Measurements from ENCODE around the gene CCDC7.
"Not testable (repeated sequence)": the region's sequence is repeated elsewhere in the genome, so short reads cannot be mapped to it uniquely, and the experiment has no call there.

CCDC7 gene

DNA sequence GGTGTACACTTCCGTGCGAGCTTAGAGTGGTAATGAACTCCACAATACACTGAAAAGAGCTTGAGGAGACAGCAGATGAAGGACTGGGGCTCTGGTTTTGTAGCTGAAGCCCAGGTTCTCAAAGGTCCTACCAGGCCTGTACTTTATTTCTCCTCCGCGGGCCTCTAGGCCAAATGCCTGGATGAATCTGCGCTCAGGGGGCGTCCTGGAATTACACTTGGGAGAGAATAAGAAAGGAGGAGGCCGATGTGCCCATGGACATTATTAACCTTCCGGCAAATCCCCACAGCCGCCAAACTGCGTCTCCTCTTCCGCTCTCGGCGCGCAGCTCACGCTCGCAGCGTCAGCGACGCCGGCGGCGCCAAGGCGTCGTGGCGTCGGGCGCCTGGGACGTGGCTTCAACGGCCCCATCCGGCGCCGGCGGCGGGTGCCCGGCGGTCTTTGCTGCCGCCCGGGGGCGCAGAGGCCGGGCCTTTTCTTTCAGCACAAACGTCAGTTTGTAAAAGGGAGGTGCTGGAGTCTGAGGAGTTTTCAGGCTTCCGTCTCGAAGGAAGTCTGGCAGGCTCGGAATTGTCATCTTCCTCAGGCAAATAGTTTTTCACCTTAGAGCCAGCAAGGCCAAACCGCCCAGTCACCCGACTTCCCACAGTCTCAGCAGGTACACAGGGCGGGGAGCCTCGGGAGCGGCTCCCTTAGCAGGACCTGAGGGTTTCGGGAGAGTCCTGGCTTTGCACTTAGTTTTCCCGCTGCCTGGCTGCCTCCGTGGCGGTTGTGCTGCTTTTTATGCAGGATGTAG lies at the start of gene CCDC7:
Gene CCDC7, plus strand, starts transcription at position 401 of the 796 bp plus-strand sequence. CDS start 5,503 bp downstream, outside the sequence.
- DNase-seq (ENCODE audit: low spot score) (peak; percentile 76), FAIRE-seq (no peak)

DNA sequence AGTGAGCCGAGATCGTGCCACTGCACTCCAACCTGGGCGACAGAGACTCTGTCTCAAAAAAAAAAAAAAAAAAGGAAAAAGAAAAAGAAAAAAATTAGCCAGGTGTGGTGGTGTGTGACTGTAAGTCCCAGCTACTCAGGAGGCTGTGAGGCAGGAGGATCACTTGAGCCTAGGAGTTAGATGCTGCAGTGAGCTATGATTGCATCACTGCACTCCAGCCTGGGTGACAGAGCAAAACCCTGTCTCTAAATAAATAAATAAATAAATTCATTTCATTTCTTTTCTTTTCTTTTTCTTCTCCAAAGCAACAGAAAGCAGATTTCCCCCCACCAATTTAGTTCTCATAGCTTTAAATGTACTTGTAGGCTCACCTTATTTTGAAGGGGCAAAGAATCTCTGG lies 48.8 kb upstream of the CCDC7 start:
- DNase-seq (ENCODE audit: low spot score); FAIRE-seq: not testable (repeated sequence)

DNA sequence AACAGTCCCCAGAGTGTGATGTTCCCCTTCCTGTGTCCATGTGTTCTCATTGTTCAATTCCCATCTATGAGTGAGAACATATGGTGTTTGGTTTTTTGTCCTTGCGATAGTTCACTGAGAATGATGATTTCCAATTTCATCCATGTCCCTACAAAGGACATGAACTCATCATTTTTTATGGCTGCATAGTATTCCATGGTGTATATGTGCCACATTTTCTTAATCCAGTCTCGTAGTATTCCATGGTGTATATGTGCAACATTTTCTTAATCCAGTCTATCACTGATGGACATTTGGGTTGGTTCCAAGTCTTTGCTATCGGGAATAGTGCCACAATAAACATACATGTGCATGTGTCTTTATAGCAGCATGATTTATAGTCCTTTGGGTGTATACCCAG lies 46.2 kb upstream of the CCDC7 start:
- FAIRE-seq, result not testable (repeated sequence)

DNA sequence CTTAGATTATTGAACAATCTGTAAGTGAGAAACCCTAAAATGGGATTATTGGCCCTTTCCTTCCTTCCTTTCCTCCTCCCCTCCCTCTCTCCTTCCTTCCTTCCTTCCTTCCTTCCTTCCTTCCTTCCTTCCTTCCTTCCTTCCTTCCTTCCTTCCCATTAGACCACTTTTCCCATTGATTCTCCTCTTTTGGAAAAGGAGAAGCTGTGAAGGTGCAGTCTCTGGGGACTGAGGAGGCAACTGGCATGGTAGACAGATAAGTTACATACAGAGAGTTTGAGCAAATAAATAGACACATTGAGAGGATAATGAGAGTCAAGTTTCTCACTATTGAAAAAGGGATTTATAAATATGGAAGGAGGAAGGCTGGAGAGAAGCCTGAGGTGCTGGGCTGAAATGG lies 45.0 kb upstream of the CCDC7 start:
- FAIRE-seq, result no peak
- DNase-seq (ENCODE audit: low spot score), result no peak

More for the DNA sequence above, 46.2 kb upstream of the CCDC7 start:
- DNase-seq (ENCODE audit: low spot score), result not testable (repeated sequence)

- no peak for FAIRE-seq
- DNase-seq (ENCODE audit: low spot score), result no peak
Measured at GRCh38 chr10:32402499-32402898, 43.4 kb upstream of the CCDC7 start.

DNA sequence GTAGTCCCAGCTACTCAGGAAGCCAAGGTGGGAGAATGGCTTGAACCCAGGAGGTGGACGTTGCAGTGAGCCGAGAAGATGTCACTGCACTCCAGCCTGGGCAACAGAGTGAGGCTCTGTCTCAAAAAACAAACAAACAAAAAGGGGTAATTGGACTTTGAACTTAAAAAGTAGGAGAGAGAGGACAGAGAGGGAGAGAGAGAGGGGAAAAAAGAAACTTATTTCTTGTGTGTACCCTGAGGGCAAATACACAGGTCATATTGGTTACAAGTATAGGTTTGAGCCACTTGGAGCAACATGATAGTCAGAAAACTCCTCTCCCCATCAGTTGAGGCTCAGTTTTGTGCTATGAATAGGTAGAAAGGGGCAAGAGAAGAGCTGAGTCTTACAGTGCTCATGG lies 42.8 kb upstream of the CCDC7 start:
- no peak for DNase-seq (ENCODE audit: low spot score)
- FAIRE-seq, result no peak

- DNase-seq (ENCODE audit: low spot score), result no peak
- no peak for FAIRE-seq
Measured at GRCh38 chr10:32408690-32409089, 37.2 kb upstream of the CCDC7 start.

GRCh38 chr10:32409741-32410140 lies 36.2 kb upstream of the CCDC7 start:
- FAIRE-seq, result no peak
- no peak for DNase-seq (ENCODE audit: low spot score)

DNA sequence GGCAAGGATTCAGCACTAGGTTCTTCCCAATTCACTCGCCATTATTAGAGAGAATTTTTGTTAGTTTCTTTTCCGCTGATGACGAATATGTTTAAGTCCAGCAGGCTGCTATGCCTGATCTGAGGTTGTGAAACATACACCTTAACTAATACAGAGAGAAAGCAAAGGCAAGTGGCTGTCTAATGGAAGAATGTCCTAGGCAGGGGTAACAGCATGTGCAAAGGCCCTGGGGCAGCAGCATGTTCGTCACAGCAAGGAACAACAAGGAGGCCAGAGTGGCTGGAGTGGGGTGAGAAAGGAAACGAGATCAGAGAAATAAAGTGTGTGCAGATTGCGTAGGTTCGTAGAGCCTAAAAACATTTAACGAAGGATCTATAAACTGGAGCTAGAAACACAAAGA lies 35.4 kb upstream of the CCDC7 start:
- DNase-seq (ENCODE audit: low spot score), result no peak
- FAIRE-seq, result no peak

DNA sequence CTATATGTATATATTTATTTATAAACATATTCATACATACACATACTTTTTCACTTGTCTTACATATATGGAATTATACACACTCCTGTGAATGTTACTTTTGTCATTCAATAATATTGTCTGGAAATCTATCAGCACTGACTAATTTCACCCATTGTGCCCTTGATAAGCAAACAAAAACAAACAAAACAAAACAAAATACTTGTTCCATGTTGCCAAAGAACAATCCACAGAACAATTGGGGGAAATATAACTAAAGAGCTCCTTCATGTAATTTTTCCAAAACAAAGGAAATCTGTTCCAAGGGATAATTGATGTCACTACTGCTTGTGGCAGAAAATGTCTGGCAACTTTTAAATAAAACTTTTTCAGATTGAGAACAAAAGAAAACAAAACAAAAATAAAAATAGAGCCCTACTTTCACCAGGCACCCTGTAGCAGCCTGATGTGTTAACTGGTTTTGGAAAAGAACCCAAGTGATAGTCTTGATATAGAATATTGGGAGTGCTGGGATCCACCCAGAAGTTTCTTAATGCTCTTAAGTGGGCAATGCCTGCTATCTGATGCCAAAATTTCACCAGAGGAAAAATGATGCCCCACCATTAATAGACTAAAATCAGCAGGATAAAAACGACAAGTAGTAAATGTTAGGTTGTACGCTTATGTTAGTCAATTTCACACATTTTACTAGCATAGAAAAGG lies 34.0 kb upstream of the CCDC7 start:
- DNase-seq (ENCODE audit: low spot score) (no peak), FAIRE-seq (no peak)

DNA sequence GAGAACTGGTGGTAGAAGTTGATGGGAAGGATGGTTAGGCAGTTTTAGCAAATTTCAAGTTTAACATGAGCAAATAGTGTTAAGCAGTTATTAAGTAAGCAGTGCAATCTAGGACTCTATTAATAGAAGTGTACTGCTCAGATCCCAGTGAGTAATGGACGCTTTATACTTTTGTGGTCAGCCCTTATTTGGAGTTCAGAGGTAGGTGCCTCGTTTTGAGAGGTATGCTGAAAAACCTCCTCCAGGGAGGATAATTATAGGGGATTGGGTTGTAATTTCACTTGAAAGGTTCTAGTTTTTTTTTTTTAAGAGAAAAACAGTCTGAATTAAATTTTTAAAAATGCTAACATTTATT lies 33.5 kb upstream of the CCDC7 start:
- DNase-seq (ENCODE audit: low spot score) (peak; percentile 17), FAIRE-seq (peak; percentile 52)

- peak; percentile 96 for FAIRE-seq
- DNase-seq (ENCODE audit: low spot score), result peak; percentile 95
Measured at GRCh38 chr10:32413513-32413912, 32.4 kb upstream of the CCDC7 start.

GRCh38 chr10:32415361-32415760 lies 30.6 kb upstream of the CCDC7 start:
- FAIRE-seq (no peak), DNase-seq (ENCODE audit: low spot score) (no peak)

GRCh38 chr10:32417911-32418547 lies 27.9 kb upstream of the CCDC7 start:
- FAIRE-seq (no peak), DNase-seq (ENCODE audit: low spot score) (no peak)

GRCh38 chr10:32418572-32418971 lies 27.4 kb upstream of the CCDC7 start:
- no peak for FAIRE-seq
- DNase-seq (ENCODE audit: low spot score), result no peak

DNA sequence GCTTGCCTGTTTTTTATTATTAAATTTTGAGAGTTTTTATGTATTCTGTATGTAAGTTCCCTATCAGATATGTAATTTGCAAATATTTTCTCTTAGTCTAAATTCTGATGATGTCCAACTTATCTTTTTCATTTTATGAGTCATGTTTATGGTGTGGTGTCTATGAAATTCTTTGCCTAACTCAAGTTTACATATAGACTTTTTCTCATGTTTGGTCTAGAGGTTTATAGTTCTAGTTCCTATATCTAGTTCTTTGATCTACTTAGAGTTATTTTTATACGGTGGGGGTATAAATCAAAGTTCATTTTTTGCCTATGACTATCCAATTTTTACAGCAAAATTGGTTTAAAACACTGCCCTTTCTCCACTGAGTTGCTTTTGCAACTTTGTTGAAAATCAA lies 26.3 kb upstream of the CCDC7 start:
- no peak for DNase-seq (ENCODE audit: low spot score)
- no peak for FAIRE-seq

GRCh38 chr10:32426186-32426585 lies 19.8 kb upstream of the CCDC7 start:
- DNase-seq (ENCODE audit: low spot score) (no peak), FAIRE-seq (no peak)

GRCh38 chr10:32433542-32433941 lies 12.4 kb upstream of the CCDC7 start:
- FAIRE-seq, result no peak
- no peak for DNase-seq (ENCODE audit: low spot score)

- FAIRE-seq (no peak), DNase-seq (ENCODE audit: low spot score) (no peak)
Measured at GRCh38 chr10:32436215-32436614, 9.7 kb upstream of the CCDC7 start.

DNA sequence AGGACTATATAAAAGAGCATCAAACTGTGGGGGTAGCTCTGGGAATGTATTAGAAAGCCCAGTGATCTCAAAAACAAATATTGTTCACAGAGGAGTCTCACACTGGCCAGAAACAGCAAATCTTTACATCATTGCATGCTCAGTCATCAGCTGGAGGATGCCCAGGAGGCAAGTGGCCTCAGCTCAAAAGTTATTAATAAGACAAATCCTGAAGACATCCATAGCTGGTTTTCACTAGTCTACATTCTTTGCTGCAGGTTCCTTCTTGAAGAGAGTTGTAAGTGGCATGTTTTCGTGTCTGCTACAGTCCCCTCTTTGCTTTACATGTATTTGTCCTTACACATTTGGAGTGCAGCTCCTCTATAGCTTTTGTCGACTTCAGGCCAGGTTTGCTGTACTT lies 8.6 kb upstream of the CCDC7 start:
- FAIRE-seq, result no peak
- DNase-seq (ENCODE audit: low spot score), result no peak

- FAIRE-seq (no peak), DNase-seq (ENCODE audit: low spot score) (no peak)
Measured at GRCh38 chr10:32445036-32445435, 904 bp upstream of the CCDC7 start.
